IPS-15b (cell line): ENCODE results near the gene LIN37.
A peak's percentile ranks its signal among the peaks of the same experiment; 100 is the strongest.

Experiments used
- H3K27me3 ChIP-seq: one replicate; pipeline ENCODE4 v1.6.1; 2013; ENCODE audit warnings: low read length; ENCODE audit not compliant: control insufficient read depth, insufficient read depth
- H3K36me3 ChIP-seq: one replicate; pipeline ENCODE4 v1.6.1; 2013; ENCODE audit warnings: low read length; ENCODE audit not compliant: control insufficient read depth, insufficient read depth
- H3K4me1 ChIP-seq: one replicate; pipeline ENCODE4 v1.6.1; 2013; ENCODE audit warnings: mild to moderate bottlenecking, low read length; ENCODE audit not compliant: control insufficient read depth, insufficient read depth
- H3K4me3 ChIP-seq: one replicate; pipeline ENCODE4 v1.5.1; 2013; ENCODE audit warnings: low read depth, low read length
- H3K9ac ChIP-seq: one replicate; pipeline ENCODE4 v1.6.1; 2013; ENCODE audit warnings: low read depth, mild to moderate bottlenecking, low read length
- H3K9me3 ChIP-seq: one replicate; pipeline ENCODE4 v1.6.1; 2013; ENCODE audit warnings: mild to moderate bottlenecking, low read length; ENCODE audit not compliant: control insufficient read depth, insufficient read depth

The LIN37 gene

GRCh38 chr19:35715355-35715809 lies 33.0 kb upstream of the LIN37 start:
- peaks cover 5% of the 10 kb centered on the region for H3K4me1 ChIP-seq
- H3K27me3 ChIP-seq, result peaks cover 11% of the 10 kb centered on the region
- peak overlapping the region; percentile 37 for H3K9ac ChIP-seq
- H3K36me3 ChIP-seq, result peaks cover 6% of the 10 kb centered on the region
- H3K4me3 ChIP-seq, result peak overlapping the region; percentile 85
- H3K9me3 ChIP-seq, result no peaks in the 10 kb centered on the region

- H3K27me3 ChIP-seq, result peaks cover 11% of the 10 kb centered on the region
- H3K36me3 ChIP-seq, result peaks cover 9% of the 10 kb centered on the region
- no peaks in the 10 kb centered on the region for H3K9me3 ChIP-seq
- H3K4me3 ChIP-seq, result peak overlapping the region; percentile 85
- peaks cover 3% of the 10 kb centered on the region for H3K4me1 ChIP-seq
- peak overlapping the region; percentile 81 for H3K9ac ChIP-seq
These were observed 32.2 kb upstream of the LIN37 start for GRCh38 chr19:35715981-35716800.

GRCh38 chr19:35716801-35717664 lies 31.3 kb upstream of the LIN37 start:
- no peaks in the 10 kb centered on the region for H3K9me3 ChIP-seq
- H3K27me3 ChIP-seq, result peaks cover 11% of the 10 kb centered on the region
- H3K36me3 ChIP-seq, result peaks cover 16% of the 10 kb centered on the region
- peak overlapping the region; percentile 85 for H3K4me3 ChIP-seq
- peak overlapping the region; percentile 81 for H3K9ac ChIP-seq
- H3K4me1 ChIP-seq, result no peaks in the 10 kb centered on the region

GRCh38 chr19:35717665-35718344 lies 30.6 kb upstream of the LIN37 start, which contains the start of gene KMT2B:
Gene KMT2B (plus strand): TSS chr19:35718003. CDS start chr19:35718019, 16 bp downstream.
- H3K36me3 ChIP-seq, result peaks cover 23% of the 10 kb centered on the region
- H3K27me3 ChIP-seq, result peaks cover 11% of the 10 kb centered on the region
- peak within 1 kb of the TSS; percentile 95 for H3K4me3 ChIP-seq
- peak within 1 kb of the TSS; percentile 65 for H3K9ac ChIP-seq
- no peaks in the 10 kb centered on the region for H3K4me1 ChIP-seq
- H3K9me3 ChIP-seq, result no peaks in the 10 kb centered on the region

GRCh38 chr19:35718345-35719041 lies 29.9 kb upstream of the LIN37 start:
- H3K27me3 ChIP-seq, result peaks cover 8% of the 10 kb centered on the region
- no peaks in the 10 kb centered on the region for H3K9me3 ChIP-seq

GRCh38 chr19:35719402-35720162 lies 28.8 kb upstream of the LIN37 start:
- Histone ChIP-seq H3K9ac (no peak overlapping the region), H3K36me3 (peaks cover 41% of the 10 kb centered on the region), H3K4me1 (no peaks in the 10 kb centered on the region), H3K4me3 (peak overlapping the region; percentile 95), H3K9me3 (no peaks in the 10 kb centered on the region), H3K27me3 (no peaks in the 10 kb centered on the region)

More at GRCh38 chr19:35718345-35719041, 29.9 kb upstream of the LIN37 start:
- H3K9ac ChIP-seq, result peak overlapping the region; percentile 60
- H3K4me1 ChIP-seq, result no peaks in the 10 kb centered on the region
- H3K4me3 ChIP-seq, result peak overlapping the region; percentile 95
- peaks cover 30% of the 10 kb centered on the region for H3K36me3 ChIP-seq

- H3K9me3 ChIP-seq, result no peaks in the 10 kb centered on the region
- H3K36me3 ChIP-seq, result peaks cover 46% of the 10 kb centered on the region
- no peak overlapping the region for H3K4me3 ChIP-seq
- no peak overlapping the region for H3K9ac ChIP-seq
- no peaks in the 10 kb centered on the region for H3K27me3 ChIP-seq
- no peaks in the 10 kb centered on the region for H3K4me1 ChIP-seq
These were observed 28.2 kb upstream of the LIN37 start for GRCh38 chr19:35720163-35720524.

- Histone ChIP-seq H3K9ac (no peak overlapping the region), H3K36me3 (peaks cover 51% of the 10 kb centered on the region), H3K9me3 (no peaks in the 10 kb centered on the region), H3K27me3 (no peaks in the 10 kb centered on the region), H3K4me1 (no peaks in the 10 kb centered on the region), H3K4me3 (no peak overlapping the region)
These were observed 27.7 kb upstream of the LIN37 start for GRCh38 chr19:35720648-35721047.

- no peaks in the 10 kb centered on the region for H3K9me3 ChIP-seq
- H3K4me3 ChIP-seq, result no peak overlapping the region
- no peak overlapping the region for H3K9ac ChIP-seq
- H3K4me1 ChIP-seq, result no peaks in the 10 kb centered on the region
- H3K27me3 ChIP-seq, result no peaks in the 10 kb centered on the region
- H3K36me3 ChIP-seq, result peaks cover 58% of the 10 kb centered on the region
These were observed 27.0 kb upstream of the LIN37 start for GRCh38 chr19:35721374-35721773.

- no peaks in the 10 kb centered on the region for H3K27me3 ChIP-seq
- no peaks in the 10 kb centered on the region for H3K9me3 ChIP-seq
- H3K4me1 ChIP-seq, result no peaks in the 10 kb centered on the region
- H3K4me3 ChIP-seq, result no peak overlapping the region
- H3K36me3 ChIP-seq, result peaks cover 66% of the 10 kb centered on the region
- H3K9ac ChIP-seq, result no peak overlapping the region
These were observed 25.9 kb upstream of the LIN37 start for GRCh38 chr19:35722461-35722860.
